MCF 10A (cell line): Measurements from ENCODE around the gene ERC2. TPM values are rescaled to one million over a fixed set of nuclear protein-coding genes. Genes with fewer than 3 reads are reported as not detected.

Experiments used
- BruUV-seq: library from RNA; stranded (reverse); fragments of 400-500 nt; replicated peaks from 2 replicates; lab custom pipeline; 2021; lab: Mats Ljungman, UMichigan
- CTCF ChIA-PET: fragments of 300-600 bp; sonication (Branson Sonifier 250); formaldehyde crosslinking; extraction: SDS; loops from one replicate; lab custom pipeline; 2021; ENCODE audit warnings: antibody characterized with exemption, inconsistent platforms; lab: Yijun Ruan, JAX
- POLR2A ChIA-PET: fragments of 300-600, 350-650 bp; sonication (Branson Sonifier 250); formaldehyde crosslinking; extraction: SDS; loops from one replicate; lab custom pipeline; 2020; ENCODE audit warnings: antibody characterized with exemption, inconsistent platforms; lab: Yijun Ruan, JAX
- DNase-seq: peaks from one replicate; pipeline ENCODE4 v3.0.0-alpha.2; 2018; ENCODE audit not compliant: unreplicated experiment
- H3K27ac Mint-ChIP-seq: one replicate; pipeline ENCODE4 v1.8.0; 2022; ENCODE audit warnings: mild to moderate bottlenecking, low read depth, mixed read lengths; ENCODE audit not compliant: unreplicated experiment
- H3K27me3 Mint-ChIP-seq: one replicate; pipeline ENCODE4 v1.8.0; 2022; ENCODE audit warnings: mixed read lengths; ENCODE audit not compliant: insufficient read depth, unreplicated experiment
- H3K36me3 Mint-ChIP-seq: one replicate; pipeline ENCODE4 v1.8.0; 2022; ENCODE audit warnings: mild to moderate bottlenecking, moderate library complexity, mixed read lengths; ENCODE audit not compliant: insufficient read depth, unreplicated experiment
- H3K4me1 Mint-ChIP-seq: one replicate; pipeline ENCODE4 v1.8.0; 2022; ENCODE audit warnings: mixed read lengths; ENCODE audit not compliant: insufficient read depth, unreplicated experiment
- H3K4me3 Mint-ChIP-seq: one replicate; pipeline ENCODE4 v1.8.0; 2022; ENCODE audit warnings: mild to moderate bottlenecking, moderate library complexity, mixed read lengths; ENCODE audit not compliant: unreplicated experiment
- H3K9me3 Mint-ChIP-seq: one replicate; pipeline ENCODE4 v1.8.0; 2022; ENCODE audit warnings: mixed read lengths; ENCODE audit not compliant: unreplicated experiment
- intact Hi-C: fragments of 100-400 bp; cut with micrococcal nuclease; formaldehyde crosslinking; loops from 2 replicates; pipeline ENCODE4 v1.14.1; 2022
- total RNA-seq: library from RNA; stranded (reverse); gene quantifications from 2 replicates; pipeline ENCODE4 v1.2.3, GENCODE V29; 2022
- TF ChIP-seq, protein P1 (sequence below): fragments of 200-600 bp; IDR thresholded peaks from one replicate; pipeline ENCODE4 v1.8.0; 2022; ENCODE audit warnings: antibody characterized with exemption, mild to moderate bottlenecking; ENCODE audit not compliant: unreplicated experiment

ERC2 gene
- total RNA-seq, 1 experiment from 2014 or later = 0.42 TPM

DNA sequence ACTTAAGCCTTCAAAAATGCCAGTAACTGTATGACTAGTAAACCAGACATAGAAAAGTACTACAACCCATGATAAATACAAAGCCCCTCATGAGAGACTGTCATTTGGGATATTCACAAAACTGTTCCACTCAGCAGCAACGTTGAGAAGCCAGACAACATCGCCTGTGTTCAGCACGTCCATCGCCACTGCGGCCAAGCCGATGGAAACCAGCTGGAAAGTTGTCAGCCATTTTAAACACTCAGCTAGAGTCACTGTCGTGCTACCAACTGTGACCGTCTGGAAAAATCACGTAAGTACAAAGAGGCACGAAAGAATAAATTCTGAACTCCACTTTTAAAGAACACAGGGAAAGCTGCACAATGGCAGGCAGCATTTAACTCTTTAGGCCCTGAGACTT is 640.5 kb downstream of the ERC2 start:
- no peaks in the 10 kb centered on the region for H3K27me3 Mint-ChIP-seq
- DNase-seq = no peak
- no peaks in the 10 kb centered on the region for H3K36me3 Mint-ChIP-seq
- CTCF ChIA-PET = interaction anchor here (1.0 kb wide), 1 partner anchor 43 kb away, joined by 3 read pairs; no protein-coding TSS in a partner anchor
- POLR2A ChIA-PET = interaction anchor here (1.1 kb wide), 1 partner anchor 14 kb away, joined by 3 read pairs; no protein-coding TSS in a partner anchor
- H3K4me1 Mint-ChIP-seq = peaks cover 6% of the 10 kb centered on the region
- no peak overlapping the region for H3K4me3 Mint-ChIP-seq
- intact Hi-C loops = no loop called here
- TF ChIP-seq, protein P1, sequence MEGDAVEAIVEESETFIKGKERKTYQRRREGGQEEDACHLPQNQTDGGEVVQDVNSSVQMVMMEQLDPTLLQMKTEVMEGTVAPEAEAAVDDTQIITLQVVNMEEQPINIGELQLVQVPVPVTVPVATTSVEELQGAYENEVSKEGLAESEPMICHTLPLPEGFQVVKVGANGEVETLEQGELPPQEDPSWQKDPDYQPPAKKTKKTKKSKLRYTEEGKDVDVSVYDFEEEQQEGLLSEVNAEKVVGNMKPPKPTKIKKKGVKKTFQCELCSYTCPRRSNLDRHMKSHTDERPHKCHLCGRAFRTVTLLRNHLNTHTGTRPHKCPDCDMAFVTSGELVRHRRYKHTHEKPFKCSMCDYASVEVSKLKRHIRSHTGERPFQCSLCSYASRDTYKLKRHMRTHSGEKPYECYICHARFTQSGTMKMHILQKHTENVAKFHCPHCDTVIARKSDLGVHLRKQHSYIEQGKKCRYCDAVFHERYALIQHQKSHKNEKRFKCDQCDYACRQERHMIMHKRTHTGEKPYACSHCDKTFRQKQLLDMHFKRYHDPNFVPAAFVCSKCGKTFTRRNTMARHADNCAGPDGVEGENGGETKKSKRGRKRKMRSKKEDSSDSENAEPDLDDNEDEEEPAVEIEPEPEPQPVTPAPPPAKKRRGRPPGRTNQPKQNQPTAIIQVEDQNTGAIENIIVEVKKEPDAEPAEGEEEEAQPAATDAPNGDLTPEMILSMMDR = no peak
- H3K9me3 Mint-ChIP-seq = peaks cover 4% of the 10 kb centered on the region
- H3K27ac Mint-ChIP-seq = no peak overlapping the region
- BruUV-seq = no TSS peak

DNA sequence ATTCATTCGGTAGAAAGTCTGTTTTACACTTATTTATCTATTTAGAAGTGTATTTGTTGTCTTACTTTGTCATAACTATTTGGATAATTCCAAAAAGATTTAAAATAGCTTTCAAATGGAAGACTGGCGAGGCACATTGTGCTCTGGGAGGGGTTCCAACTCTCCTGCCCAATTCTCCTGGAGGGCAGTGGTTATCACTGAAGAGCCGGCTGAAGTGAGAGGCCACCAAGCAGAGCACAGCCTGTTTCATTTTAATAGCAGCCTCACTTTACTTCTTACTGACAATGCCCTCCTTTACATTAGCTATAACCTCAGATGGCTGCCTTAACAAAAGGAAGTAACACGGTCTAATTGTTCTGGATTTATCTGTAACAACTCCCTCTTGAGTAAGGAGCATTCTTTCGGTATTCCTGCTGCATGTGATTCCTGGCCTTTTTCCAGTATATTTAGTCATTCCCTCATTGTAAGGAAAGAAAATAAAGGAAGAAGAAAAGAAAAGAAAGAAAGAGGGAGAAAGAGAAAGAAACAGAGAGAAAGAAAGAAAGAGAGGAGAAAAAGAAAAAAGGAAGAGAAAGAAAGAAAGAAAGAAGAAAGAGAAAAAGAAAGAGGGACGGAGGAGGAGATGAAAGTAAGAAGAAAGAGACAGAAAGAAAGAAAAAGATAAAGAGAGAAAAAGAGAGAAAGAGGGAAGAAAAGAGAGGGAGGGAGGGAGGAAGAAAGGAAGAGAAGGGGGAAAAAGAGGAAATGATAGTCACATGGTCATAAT is 641.4 kb downstream of the ERC2 start:
- DNase-seq = peak; percentile 35
- Mint-ChIP-seq H3K9me3 (no peaks in the 10 kb centered on the region), H3K4me1 (peaks cover 6% of the 10 kb centered on the region), H3K36me3 (no peaks in the 10 kb centered on the region), H3K27me3 (no peaks in the 10 kb centered on the region), H3K4me3 (no peak overlapping the region), H3K27ac (peak overlapping the region; percentile 15)
- ChIA-PET POLR2A (no interaction called here), CTCF (no interaction called here)
- TF ChIP-seq, protein P1 = no peak
- no TSS peak for BruUV-seq
- intact Hi-C loops = no loop called here

DNA sequence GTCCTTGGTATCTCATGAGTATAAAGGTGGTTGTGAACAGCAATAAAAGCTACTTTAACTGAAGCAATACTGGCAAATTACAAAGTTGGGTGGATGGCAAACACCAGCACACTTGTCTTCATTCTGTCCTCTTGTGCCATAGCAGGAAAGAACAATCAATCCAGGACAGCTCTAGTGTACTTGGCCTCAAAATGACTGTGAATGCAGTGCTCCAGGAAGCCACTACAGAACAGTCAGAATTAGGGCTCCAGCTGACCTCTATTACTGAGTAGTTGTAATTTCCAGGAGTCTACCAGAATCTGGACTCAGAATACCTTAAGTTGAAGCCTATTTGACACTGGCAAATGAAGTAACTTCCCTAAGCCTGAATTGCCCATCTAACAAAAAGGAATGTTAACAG is 642.2 kb downstream of the ERC2 start:
- no TSS peak for BruUV-seq
- Mint-ChIP-seq H3K4me3 (no peak overlapping the region), H3K4me1 (peaks cover 6% of the 10 kb centered on the region), H3K27ac (no peak overlapping the region), H3K36me3 (no peaks in the 10 kb centered on the region), H3K9me3 (no peaks in the 10 kb centered on the region), H3K27me3 (no peaks in the 10 kb centered on the region)
- intact Hi-C loops = no loop called here
- no peak for DNase-seq
- ChIA-PET CTCF (no interaction called here), POLR2A (interaction anchor here (0.5 kb wide), 1 partner anchor 46 kb away, joined by 3 read pairs; no protein-coding TSS in a partner anchor)
- TF ChIP-seq, protein P1 = no peak

DNA sequence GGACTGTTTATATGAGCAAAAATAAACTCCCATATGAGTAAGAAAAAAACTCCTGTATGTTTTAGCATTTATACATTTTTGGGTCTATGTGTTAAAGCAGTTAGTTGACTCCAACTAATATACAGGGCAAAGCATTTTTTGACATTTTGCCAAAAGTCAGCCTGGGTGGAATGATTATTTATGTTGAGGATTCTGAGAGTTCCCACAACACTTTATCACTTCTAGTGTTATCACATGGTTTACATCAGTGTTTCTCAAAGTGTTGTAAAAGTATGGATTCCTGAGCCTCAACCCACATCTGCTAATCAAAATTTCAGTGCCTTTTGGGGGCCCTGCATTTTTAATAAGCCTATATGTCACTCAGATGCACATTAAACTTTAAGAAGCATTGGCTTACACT is 643.9 kb downstream of the ERC2 start:
- Mint-ChIP-seq H3K4me1 (peaks cover 6% of the 10 kb centered on the region), H3K27me3 (no peaks in the 10 kb centered on the region), H3K4me3 (no peak overlapping the region), H3K9me3 (no peaks in the 10 kb centered on the region), H3K36me3 (no peaks in the 10 kb centered on the region), H3K27ac (no peak overlapping the region)
- CTCF ChIA-PET = interaction anchor here (1.2 kb wide), 1 partner anchor 432 kb away, joined by 4 read pairs; no protein-coding TSS in a partner anchor
- no peak for DNase-seq
- intact Hi-C loops = no loop called here
- TF ChIP-seq, protein P1 = no peak
- BruUV-seq = no TSS peak
- POLR2A ChIA-PET = no interaction called here
